H1 (cell line): ENCODE measurements around the gene KRT8. TPM values are rescaled to one million over a fixed set of nuclear protein-coding genes. Genes with fewer than 3 reads are reported as not detected.

Experiments
- CTCF ChIA-PET: fragments of 300-600 bp; sonication (Branson Sonifier 250); formaldehyde crosslinking; loops from one replicate; lab custom pipeline; 2021; ENCODE audit not compliant: partially characterized antibody; lab: Charles Lee
- POLR2A ChIA-PET: fragments of 300-600 bp; sonication (Branson Sonifier 250); formaldehyde crosslinking; loops from one replicate; lab custom pipeline; 2021; ENCODE audit warnings: inconsistent platforms; ENCODE audit not compliant: partially characterized antibody; lab: Charles Lee
- DNase-seq, 2 experiments: peaks; one replicate each; pipeline versions ENCODE4 v3.0.0 to v3.0.0-alpha.2; 2010 to 2022; ENCODE audit warnings: low spot score in 2 of 2, low read depth in 1 of 2, mixed read lengths in 1 of 2
- FAIRE-seq: peaks from 2 replicates; lab custom pipeline; 2011; peaks lifted over from hg19 to GRCh38; lab: Jason Lieb, UNC
- H2AFZ ChIP-seq: 2 replicates; pipeline ENCODE4 v1.8.1; 2012; ENCODE audit warnings: low read length, inconsistent platforms
- H2AK5ac ChIP-seq: 2 replicates; pipeline ENCODE4 v1.6.1; 2013; ENCODE audit warnings: low read depth, low read length
- H2BK120ac ChIP-seq: replicated peaks from 2 replicates; pipeline ENCODE3; 2013; ENCODE audit warnings: low read depth, low read length, inconsistent platforms
- H2BK12ac ChIP-seq: 2 replicates; pipeline ENCODE4 v1.6.1; 2013; ENCODE audit warnings: low read depth, low read length
- H2BK15ac ChIP-seq: 2 replicates; pipeline ENCODE4 v1.6.1; 2013; ENCODE audit warnings: low read length
- H2BK20ac ChIP-seq: 2 replicates; pipeline ENCODE4 v1.6.1; 2013; ENCODE audit warnings: low read length
- H2BK5ac ChIP-seq: 2 replicates; pipeline ENCODE4 v1.6.1; 2013; ENCODE audit warnings: low read depth, low read length
- H3K14ac ChIP-seq: 2 replicates; pipeline ENCODE4 v1.6.1; 2013; ENCODE audit warnings: inconsistent platforms; ENCODE audit not compliant: insufficient read length
- H3K18ac ChIP-seq: 2 replicates; pipeline ENCODE4 v1.6.1; 2013; ENCODE audit warnings: low read length; ENCODE audit errors: extremely low read depth
- H3K23ac ChIP-seq: 2 replicates; pipeline ENCODE4 v1.6.1; 2013; ENCODE audit warnings: inconsistent platforms; ENCODE audit not compliant: insufficient read length
- H3K23me2 ChIP-seq: 2 replicates; pipeline ENCODE4 v1.6.1; 2013; ENCODE audit warnings: low read depth, low read length
- H3K27ac ChIP-seq: 2 replicates; pipeline ENCODE4 v1.6.1; 2011; ENCODE audit warnings: low read depth, low read length, inconsistent platforms
- H3K27me3 ChIP-seq, 4 experiments: replicated peaks in 1 of 4; 1 replicate in 1 of 4; 2 replicates in 3 of 4; pipeline versions ENCODE4 v1.6.1 to v1.8.1; 2011 to 2013; ENCODE audit warnings: low read length in 3 of 4, mild to moderate bottlenecking in 3 of 4, inconsistent platforms in 2 of 4, mixed read lengths in 2 of 4, moderate library complexity in 1 of 4; ENCODE audit not compliant: control insufficient read depth in 3 of 4, insufficient read depth in 3 of 4; ENCODE audit errors: extremely low read depth in 1 of 4
- H3K36me3 ChIP-seq, 4 experiments: 2 replicates each; pipeline versions ENCODE4 v1.6.1 to v1.8.1; 2011 to 2013; ENCODE audit warnings: mild to moderate bottlenecking in 4 of 4, low read length in 3 of 4, moderate library complexity in 2 of 4, control low read depth in 1 of 4, inconsistent platforms in 1 of 4; ENCODE audit not compliant: insufficient read depth in 4 of 4, control insufficient read depth in 2 of 4
- H3K4ac ChIP-seq: replicated peaks from 2 replicates; pipeline ENCODE3; 2013; ENCODE audit warnings: low read length, low read depth, mixed read lengths, inconsistent platforms; ENCODE audit not compliant: insufficient read length
- H3K4me1 ChIP-seq, 4 experiments: replicated peaks in 1 of 4; 1 replicate in 1 of 4; 2 replicates in 3 of 4; pipeline versions ENCODE4 v1.6.1 to v1.8.1; 2011 to 2013; ENCODE audit warnings: low read length in 3 of 4, inconsistent platforms in 2 of 4, mixed read lengths in 1 of 4; ENCODE audit not compliant: insufficient read depth in 4 of 4, control insufficient read depth in 3 of 4
- H3K4me2 ChIP-seq, 2 experiments: 2 replicates each; pipeline versions ENCODE4 v1.6.1 to v1.8.1; 2011 to 2013; ENCODE audit warnings: low read depth in 2 of 2, low read length in 2 of 2, control low read depth in 1 of 2, inconsistent platforms in 1 of 2, mild to moderate bottlenecking in 1 of 2; ENCODE audit not compliant: insufficient read depth in 1 of 2
- H3K4me3 ChIP-seq, 4 experiments: fragments of 200-600, 300-600 bp in 1 of 4; sonication (generic), shearing (Covaris generic), sonication (Bioruptor Twin) in 1 of 4; 2 replicates each; pipeline versions ENCODE4 v1.5.1 to v1.8.1; 2011 to 2016; ENCODE audit warnings: low read length in 4 of 4, low read depth in 3 of 4, control low read depth in 2 of 4, inconsistent platforms in 2 of 4, mild to moderate bottlenecking in 2 of 4, mixed read lengths in 1 of 4, moderate library complexity in 1 of 4; ENCODE audit not compliant: insufficient read depth in 2 of 4; ENCODE audit errors: extremely low read depth in 1 of 4
- H3K56ac ChIP-seq: replicated peaks from 2 replicates; pipeline ENCODE3; 2013; ENCODE audit warnings: low read depth, mild to moderate bottlenecking, mixed read lengths, low read length, inconsistent platforms; ENCODE audit not compliant: insufficient read length
- H3K79me1 ChIP-seq: 2 replicates; pipeline ENCODE4 v1.6.1; 2013; ENCODE audit warnings: low read depth, low read length, control low read depth
- H3K79me2 ChIP-seq, 2 experiments: 2 replicates each; pipeline versions ENCODE4 v1.6.1 to v1.8.1; 2012 to 2013; ENCODE audit warnings: low read length in 2 of 2, mild to moderate bottlenecking in 2 of 2, inconsistent platforms in 1 of 2; ENCODE audit not compliant: insufficient read depth in 2 of 2, control insufficient read depth in 1 of 2
- H3K9ac ChIP-seq, 4 experiments: replicated peaks in 1 of 4; 1 replicate in 1 of 4; 2 replicates in 3 of 4; pipeline versions ENCODE4 v1.6.1 to v1.8.1; 2011 to 2013; ENCODE audit warnings: low read depth in 3 of 4, low read length in 3 of 4, control low read depth in 2 of 4, mild to moderate bottlenecking in 2 of 4, moderate library complexity in 2 of 4, inconsistent platforms in 1 of 4; ENCODE audit errors: extremely low read depth in 1 of 4
- H3K9me3 ChIP-seq, 2 experiments: 2 replicates each; pipeline versions ENCODE4 v1.6.1 to v1.8.1; 2012 to 2013; ENCODE audit warnings: mild to moderate bottlenecking in 2 of 2, moderate library complexity in 2 of 2, control low read depth in 1 of 2, inconsistent platforms in 1 of 2, low read depth in 1 of 2, low read length in 1 of 2, mixed read lengths in 1 of 2; ENCODE audit not compliant: insufficient read depth in 2 of 2
- H4K20me1 ChIP-seq, 2 experiments: replicated peaks in 1 of 2; 2 replicates each; pipeline versions ENCODE3 to v1.8.1; 2011 to 2013; ENCODE audit warnings: inconsistent platforms in 2 of 2, low read length in 2 of 2, mild to moderate bottlenecking in 1 of 2; ENCODE audit not compliant: insufficient read depth in 2 of 2, control insufficient read depth in 1 of 2
- H4K5ac ChIP-seq: 2 replicates; pipeline ENCODE4 v1.6.1; 2013; ENCODE audit warnings: low read length, low read depth, mixed read lengths, inconsistent platforms; ENCODE audit not compliant: insufficient read length
- H4K8ac ChIP-seq: 2 replicates; pipeline ENCODE4 v1.8.0; 2013; ENCODE audit warnings: mild to moderate bottlenecking, moderate library complexity, low read length, inconsistent platforms; ENCODE audit not compliant: insufficient read depth; ENCODE audit errors: extremely low read depth
- H4K91ac ChIP-seq: replicated peaks from 2 replicates; pipeline ENCODE3; 2013; ENCODE audit warnings: low read length, mixed read lengths, inconsistent platforms; ENCODE audit not compliant: insufficient read length
- ASH2L ChIP-seq: fragments of 200-600, 300-600 bp; sonication (generic); IDR thresholded peaks from one replicate; pipeline ENCODE4 v1.7.1; 2017; ENCODE audit warnings: low read length
- CEBPB ChIP-seq: IDR thresholded peaks from 2 replicates; pipeline ENCODE4 v1.6.1; 2012; ENCODE audit warnings: low read depth, low read length
- CHD2 ChIP-seq: IDR thresholded peaks from 2 replicates; pipeline ENCODE4 v1.6.1; 2012; ENCODE audit warnings: low read length, improper control_type of control experiment
- EZH2 ChIP-seq: fragments of 200-600 bp; sonication (generic); IDR thresholded peaks from 2 replicates; pipeline ENCODE4 v1.7.1; 2012; ENCODE audit warnings: low read depth, mild to moderate bottlenecking, moderate library complexity, low read length, inconsistent platforms; ENCODE audit not compliant: severe bottlenecking
- GTF2F1 ChIP-seq: IDR thresholded peaks from 2 replicates; pipeline ENCODE4 v1.6.1; 2012; ENCODE audit warnings: low read depth, low read length, improper control_type of control experiment, borderline replicate concordance
- JUN ChIP-seq: IDR thresholded peaks from 2 replicates; pipeline ENCODE4 v1.6.1; 2011; ENCODE audit warnings: low read depth, mild to moderate bottlenecking, improper control_type of control experiment, low read length
- KDM5A ChIP-seq: fragments of 200-600 bp; IDR thresholded peaks from 2 replicates; pipeline ENCODE4 v1.7.1; 2012; ENCODE audit warnings: mild to moderate bottlenecking, low read length, inconsistent platforms, mixed read lengths
- NANOG ChIP-seq: IDR thresholded peaks from 2 replicates; pipeline ENCODE4 v1.6.1; 2011; ENCODE audit warnings: low read length, low read depth, mild to moderate bottlenecking, inconsistent platforms; ENCODE audit not compliant: insufficient read depth, poor library complexity, severe bottlenecking
- NRF1 ChIP-seq: IDR thresholded peaks from 2 replicates; pipeline ENCODE4 v1.6.1; 2011; ENCODE audit warnings: mild to moderate bottlenecking, low read depth, low read length, improper control_type of control experiment
- PHF8 ChIP-seq: fragments of 200-600 bp; sonication (generic); conservative IDR thresholded peaks from 2 replicates; pipeline ENCODE4 v1.7.1; 2012; ENCODE audit warnings: low read depth, mild to moderate bottlenecking, inconsistent platforms, low read length, moderate library complexity
- RXRA ChIP-seq: IDR thresholded peaks from 2 replicates; pipeline ENCODE4 v1.6.1; 2011; ENCODE audit warnings: low read depth, mild to moderate bottlenecking, low read length, moderate library complexity; ENCODE audit not compliant: insufficient read depth
- SAP30 ChIP-seq: fragments of 300-600 bp; sonication (generic); IDR thresholded peaks from 2 replicates; pipeline ENCODE4 v1.7.1; 2012; ENCODE audit warnings: low read length, moderate library complexity, mild to moderate bottlenecking, inconsistent platforms; ENCODE audit not compliant: insufficient read depth, insufficient replicate concordance
- SP1 ChIP-seq: IDR thresholded peaks from 2 replicates; pipeline ENCODE4 v1.6.1; 2011; ENCODE audit warnings: low read depth, low read length
- SUZ12 ChIP-seq: fragments of 200-600 bp; sonication (generic); IDR thresholded peaks from 2 replicates; pipeline ENCODE4 v1.6.1; 2012; ENCODE audit warnings: mild to moderate bottlenecking, inconsistent platforms, low read length, moderate library complexity, mixed read lengths
- YY1 ChIP-seq: IDR thresholded peaks from 2 replicates; pipeline ENCODE4 v1.6.1; 2011; ENCODE audit warnings: low read depth, mild to moderate bottlenecking, low read length
- WGBS, 2 experiments: shearing (Covaris generic) in 1 of 2; methylation state at CpG; one replicate each; pipeline versions ENCODE4 v1.1.6 to v1.1.7; 2013 to 2015; ENCODE audit warnings: low lambda C conversion rate in 2 of 2, mixed read lengths in 2 of 2, inconsistent platforms in 1 of 2, low coverage in 1 of 2, missing lambda C conversion rate in 1 of 2; ENCODE audit not compliant: insufficient replicate concordance in 2 of 2, insufficient coverage in 1 of 2, insufficient read length in 1 of 2; ENCODE audit errors: extremely low coverage in 1 of 2, missing lambda C conversion rate in 1 of 2; 5-methylcytosine and 5-hydroxymethylcytosine counted together
- polyA plus RNA-seq, 7 experiments: library from polyadenylated mRNA; depleted of rRNA in 3 of 7; stranded (reverse) in 5 of 7; unstranded in 2 of 7; fragments of >200 nt in 5 of 7; fragments of 200-250 nt in 2 of 7; gene quantifications; 1 replicate in 5 of 7; 2 replicates in 1 of 7; 4 replicates in 1 of 7; pipeline versions ENCODE4 v1.2.1 to v1.2.3, GENCODE V29; 2011 to 2013; ENCODE audit warnings: missing spikeins in 2 of 7, mixed read lengths in 2 of 7
- total RNA-seq: library from RNA; stranded (reverse); fragmentation: NEBNext Ultra II Directional; extraction: Animal tissue kit (Norgen Biotek cat#: 25700); gene quantifications from 2 replicates; pipeline ENCODE4 v1.2.1, GENCODE V29; 2021

Gene KRT8
- total and polyA plus RNA-seq, 2 of the 8 experiments (the other 6 are each of a cell fraction or from before 2014, with no cell fraction given), result 280 to 290 TPM

DNA sequence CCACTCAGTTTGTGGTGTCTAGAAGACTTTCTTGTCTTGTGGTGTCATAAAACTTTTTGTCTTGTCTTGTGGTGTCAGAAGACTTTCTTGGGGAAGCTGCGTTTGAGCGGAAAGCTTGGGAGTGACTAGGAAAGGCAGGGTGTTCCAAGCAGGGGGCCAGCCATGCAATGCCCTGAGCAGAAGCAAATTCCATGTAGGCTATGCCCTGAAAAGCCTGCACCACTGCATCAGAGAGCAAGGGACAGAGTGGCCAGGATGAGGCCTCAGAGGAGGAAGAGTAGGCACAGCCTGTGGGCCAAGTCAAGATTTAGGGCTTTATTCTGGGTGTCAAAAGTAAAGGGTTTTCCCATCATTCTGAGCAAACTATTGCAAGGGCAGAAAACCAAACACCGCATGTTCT, 14.5 kb downstream of the KRT8 start:
- H2AK5ac ChIP-seq, result no peak overlapping the region
- no peak overlapping the region for H3K27ac ChIP-seq
- H3K4me1 ChIP-seq, result no peaks in the 10 kb centered on the region
- CTCF ChIA-PET, result interaction anchor here (3.4 to 36.8 kb wide), 4 partner anchors 7 to 97 kb away, joined by 12 to 1250 read pairs (median 22); no protein-coding TSS in a partner anchor
- no peak overlapping the region for H3K18ac ChIP-seq
- no peaks in the 10 kb centered on the region for H3K9me3 ChIP-seq
- no peak overlapping the region for H3K4me3 ChIP-seq
- no peak overlapping the region for H4K8ac ChIP-seq
- DNase-seq (no peak), FAIRE-seq (no peak)
- no peaks in the 10 kb centered on the region for H3K36me3 ChIP-seq
- no peak overlapping the region for H2BK20ac ChIP-seq
- no peak overlapping the region for H2AFZ ChIP-seq
- H3K56ac ChIP-seq, result no peak overlapping the region
- no peak overlapping the region for H2BK5ac ChIP-seq
- no peaks in the 10 kb centered on the region for H3K79me2 ChIP-seq
- no peaks in the 10 kb centered on the region for H4K20me1 ChIP-seq
- H3K14ac ChIP-seq, result no peak overlapping the region
- no peak overlapping the region for H2BK12ac ChIP-seq
- no peak overlapping the region for H2BK15ac ChIP-seq
- no peaks in the 10 kb centered on the region for H3K23me2 ChIP-seq
- H2BK120ac ChIP-seq, result no peak overlapping the region
- no peaks in the 10 kb centered on the region for H3K79me1 ChIP-seq
- H3K4me2 ChIP-seq, result no peak overlapping the region
- H3K9ac ChIP-seq, result no peak overlapping the region
- no peak overlapping the region for H4K91ac ChIP-seq
- no peak overlapping the region for H3K23ac ChIP-seq
- H4K5ac ChIP-seq, result no peak overlapping the region
- no peak overlapping the region for H3K4ac ChIP-seq
- POLR2A ChIA-PET, result interaction anchor here (1.6 to 2.1 kb wide), 2 partner anchors 15 to 115 kb away, joined by 4 to 9 read pairs; partner anchors contain the start of genes EIF4B and KRT8
- WGBS, 2 experiments, result 90% methylated on average over 3 of the region's 3 CpGs; no CpG with 5 or more reads in 1 of the 2 experiments
- H3K27me3 ChIP-seq, result no peaks in the 10 kb centered on the region
- TF ChIP-seq PHF8 (no peak), ASH2L (no peak), GTF2F1 (no peak), JUN (no peak), NRF1 (no peak), KDM5A (no peak), RXRA (no peak), SP1 (no peak), CHD2 (no peak), SAP30 (no peak), EZH2 (no peak), YY1 (no peak), CEBPB (no peak), NANOG (no peak), SUZ12 (no peak)
